Activated gamma-delta T cell (primary cell): ENCODE data around the gene NEURL4.

ENCODE experiments used
- DNase-seq: peaks from one replicate; lab custom pipeline; 2025; lab: John Stamatoyannopoulos, UW

Gene NEURL4

GRCh38 chr17:7279448-7279847, 49.7 kb downstream of the NEURL4 start:
- DNase-seq: no peak

- DNase-seq: no peak
Measured at GRCh38 chr17:7266784-7267183, 62.4 kb downstream of the NEURL4 start.
